A673 (cell line): ENCODE data around the gene GREB1L. TPM values are rescaled to one million over a fixed set of nuclear protein-coding genes. Genes with fewer than 3 reads are reported as not detected.

Source experiments
- BruUV-seq: library from RNA; stranded (reverse); fragments of 400-500 nt; replicated peaks from 2 replicates; lab custom pipeline; 2021; lab: Mats Ljungman, UMichigan
- CTCF ChIA-PET: fragments of 300-600 bp; sonication (Branson Sonifier 250); formaldehyde crosslinking; loops from one replicate; lab custom pipeline; 2022; ENCODE audit warnings: antibody characterized with exemption; lab: Charles Lee
- POLR2A ChIA-PET: fragments of 300-600 bp; sonication (Branson Sonifier 250); formaldehyde crosslinking; loops from one replicate; lab custom pipeline; 2022; ENCODE audit warnings: antibody characterized with exemption; ENCODE audit not compliant: low non-redundant PET; lab: Charles Lee
- DNase-seq: peaks from one replicate; pipeline ENCODE4 v3.0.0-alpha.2; 2015; ENCODE audit warnings: low spot score
- H3K27ac ChIP-seq: fragments of 200-600 bp; sonication (generic); 2 replicates; pipeline ENCODE4 v1.5.1; 2016; ENCODE audit warnings: mixed run types, low read depth, mild to moderate bottlenecking, mixed read lengths, antibody characterized with exemption, low read length; ENCODE audit not compliant: poor library complexity, severe bottlenecking
- H3K27me3 ChIP-seq: fragments of 200-600 bp; sonication (generic); replicated peaks from 2 replicates; pipeline ENCODE4 v1.6.1; 2017; ENCODE audit warnings: mixed run types, low read depth, mild to moderate bottlenecking, mixed read lengths, antibody characterized with exemption, low read length; ENCODE audit not compliant: insufficient read depth, poor library complexity
- H3K36me3 ChIP-seq: fragments of 200-600 bp; sonication (generic); 2 replicates; pipeline ENCODE4 v1.6.1; 2016; ENCODE audit warnings: mixed run types, mild to moderate bottlenecking, mixed read lengths, antibody characterized with exemption, low read length; ENCODE audit not compliant: insufficient read depth, poor library complexity, severe bottlenecking
- H3K4me1 ChIP-seq: fragments of 200-600 bp; sonication (generic); 2 replicates; pipeline ENCODE4 v1.6.1; 2017; ENCODE audit warnings: mixed run types, mild to moderate bottlenecking, mixed read lengths, antibody characterized with exemption, low read length; ENCODE audit not compliant: insufficient read depth, poor library complexity, severe bottlenecking
- H3K4me3 ChIP-seq: fragments of 200-600 bp; sonication (generic); 2 replicates; pipeline ENCODE4 v1.5.1; 2016; ENCODE audit warnings: low read depth, mixed run types, mild to moderate bottlenecking, mixed read lengths, low read length; ENCODE audit not compliant: poor library complexity, severe bottlenecking
- H3K9me3 ChIP-seq: fragments of 200-600 bp; sonication (generic); 2 replicates; pipeline ENCODE4 v1.6.1; 2016; ENCODE audit warnings: mixed run types, low read depth, mild to moderate bottlenecking, mixed read lengths, antibody characterized with exemption, low read length; ENCODE audit not compliant: poor library complexity, severe bottlenecking
- CTCF ChIP-seq: fragments of 300-800, 200-600 bp; sonication (generic); conservative IDR thresholded peaks from 2 replicates; pipeline ENCODE4 v1.5.1; 2017; ENCODE audit warnings: low read depth, mild to moderate bottlenecking, antibody characterized with exemption, low read length, moderate library complexity, mixed read lengths
- EZH2 ChIP-seq: fragments of 200-600 bp; sonication (generic); IDR thresholded peaks from 2 replicates; pipeline ENCODE4 v1.6.1; 2017; ENCODE audit warnings: borderline replicate concordance, low read depth, mild to moderate bottlenecking, mixed read lengths, antibody characterized with exemption, low read length; ENCODE audit not compliant: poor library complexity, severe bottlenecking
- intact Hi-C: fragments of 100-400 bp; cut with micrococcal nuclease; formaldehyde crosslinking; loops from one replicate; pipeline ENCODE4 v1.10.0; 2022; ENCODE audit not compliant: unreplicated experiment
- total RNA-seq: library from RNA; stranded (reverse); gene quantifications from 2 replicates; pipeline ENCODE4 v1.2.3, GENCODE V29; 2021

Gene GREB1L
- total RNA-seq, 1 experiment from 2014 or later = 0.04 TPM

DNA sequence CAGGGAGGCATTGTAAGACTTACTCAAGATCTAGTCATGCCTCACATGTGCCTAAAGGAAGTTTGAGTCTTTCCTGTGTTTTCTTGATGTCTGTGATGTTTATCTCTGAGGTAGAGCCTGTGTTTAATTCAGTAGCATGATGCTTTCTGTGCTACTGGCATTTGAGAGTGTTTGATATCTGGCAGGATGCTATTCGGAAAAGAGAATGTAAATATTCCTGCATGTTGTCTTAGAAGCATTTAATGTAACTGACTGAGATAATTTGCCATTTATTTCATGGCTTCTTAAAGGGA, 58.8 kb downstream of the GREB1L start:
- TF ChIP-seq EZH2 = no peak
- no peak for TF ChIP-seq CTCF
- Histone ChIP-seq H3K27me3 (peaks cover 26% of the 10 kb centered on the region), H3K36me3 (no peaks in the 10 kb centered on the region), H3K4me1 (no peaks in the 10 kb centered on the region), H3K27ac (no peak overlapping the region), H3K9me3 (no peaks in the 10 kb centered on the region), H3K4me3 (no peak overlapping the region)
- POLR2A ChIA-PET = no interaction called here
- intact Hi-C loops = no loop called here
- no peak for DNase-seq
- BruUV-seq = no TSS peak
- CTCF ChIA-PET = no interaction called here

GRCh38 chr18:21303445-21303844, 61.4 kb downstream of the GREB1L start:
- no peak for DNase-seq

GRCh38 chr18:21303895-21304294, 61.9 kb downstream of the GREB1L start:
- POLR2A ChIA-PET = no interaction called here

More at GRCh38 chr18:21303445-21303844, 61.4 kb downstream of the GREB1L start:
- Histone ChIP-seq H3K9me3 (no peaks in the 10 kb centered on the region), H3K4me1 (no peaks in the 10 kb centered on the region), H3K27me3 (peaks cover 26% of the 10 kb centered on the region), H3K36me3 (no peaks in the 10 kb centered on the region), H3K4me3 (no peak overlapping the region), H3K27ac (no peak overlapping the region)
- no TSS peak for BruUV-seq
- ChIA-PET CTCF (no interaction called here), POLR2A (no interaction called here)
- TF ChIP-seq EZH2 = no peak
- no peak for TF ChIP-seq CTCF
- intact Hi-C loops = no loop called here

More at GRCh38 chr18:21303895-21304294, 61.9 kb downstream of the GREB1L start:
- TF ChIP-seq EZH2 = no peak
- no peak for TF ChIP-seq CTCF
- intact Hi-C loops = no loop called here
- CTCF ChIA-PET = no interaction called here
- H3K4me1 ChIP-seq = no peaks in the 10 kb centered on the region
- H3K27ac ChIP-seq = no peak overlapping the region
- H3K9me3 ChIP-seq = no peaks in the 10 kb centered on the region
- H3K27me3 ChIP-seq = peaks cover 26% of the 10 kb centered on the region
- H3K36me3 ChIP-seq = no peaks in the 10 kb centered on the region
- no peak overlapping the region for H3K4me3 ChIP-seq
- no TSS peak for BruUV-seq
- DNase-seq = no peak
